AG20443 (cell line): ENCODE data around the gene ARID1B.

Experiments
- DNase-seq: peaks from one replicate; pipeline ENCODE4 v3.0.0; 2012; ENCODE audit warnings: low spot score, mixed read lengths

Gene ARID1B

GRCh38 chr6:156852147-156852857 lies 75.1 kb downstream of the ARID1B start:
- no peak for DNase-seq

- no peak for DNase-seq
Measured at GRCh38 chr6:156852858-156853216, 75.7 kb downstream of the ARID1B start.

GRCh38 chr6:156853733-156854132 lies 76.6 kb downstream of the ARID1B start:
- no peak for DNase-seq

- no peak for DNase-seq
Measured at GRCh38 chr6:156854466-156855161, 77.4 kb downstream of the ARID1B start.

GRCh38 chr6:156857573-156857972 lies 80.4 kb downstream of the ARID1B start:
- no peak for DNase-seq

GRCh38 chr6:156859686-156860085 lies 82.5 kb downstream of the ARID1B start:
- DNase-seq, result no peak

- DNase-seq, result no peak
Measured at GRCh38 chr6:156862711-156863110, 85.5 kb downstream of the ARID1B start.

- DNase-seq, result no peak
Measured at GRCh38 chr6:156863504-156863903, 86.3 kb downstream of the ARID1B start.

- no peak for DNase-seq
Measured at GRCh38 chr6:156864557-156864956, 87.4 kb downstream of the ARID1B start.

- DNase-seq, result no peak
Measured at GRCh38 chr6:156865019-156865629, 87.9 kb downstream of the ARID1B start.

- DNase-seq, result no peak
Measured at GRCh38 chr6:156866220-156867015, 89.2 kb downstream of the ARID1B start.

- no peak for DNase-seq
Measured at GRCh38 chr6:156867121-156867520, 89.9 kb downstream of the ARID1B start.

- DNase-seq, result no peak
Measured at GRCh38 chr6:156868385-156868784, 91.2 kb downstream of the ARID1B start.

GRCh38 chr6:156869980-156870398 lies 92.8 kb downstream of the ARID1B start:
- DNase-seq, result no peak

GRCh38 chr6:156870924-156871539 lies 93.9 kb downstream of the ARID1B start:
- DNase-seq, result no peak

- DNase-seq, result no peak
Measured at GRCh38 chr6:156872903-156873302, 95.7 kb downstream of the ARID1B start.

GRCh38 chr6:156873654-156874380 lies 96.6 kb downstream of the ARID1B start:
- DNase-seq, result no peak

GRCh38 chr6:156875062-156875461 lies 97.9 kb downstream of the ARID1B start:
- DNase-seq, result no peak

- DNase-seq, result no peak
Measured at GRCh38 chr6:156876302-156876701, 99.1 kb downstream of the ARID1B start.

GRCh38 chr6:156877126-156877863 lies 100.1 kb downstream of the ARID1B start:
- no peak for DNase-seq

GRCh38 chr6:156878681-156879080 lies 101.5 kb downstream of the ARID1B start:
- no peak for DNase-seq
